Trophoblast cell (in vitro differentiated cells and primary cell): Measurements from ENCODE around the gene SLIT3.

Experiments used
- DNase-seq, 2 donors: peaks; one replicate each; pipeline ENCODE4 v3.0.0-alpha.2; 2016
- H2AFZ ChIP-seq: 2 replicates; pipeline ENCODE4 v1.6.1; 2013; ENCODE audit warnings: low read length, moderate library complexity, mild to moderate bottlenecking; ENCODE audit not compliant: insufficient read depth, poor library complexity
- H2AK5ac ChIP-seq: 2 replicates; pipeline ENCODE4 v1.6.1; 2013; ENCODE audit warnings: mild to moderate bottlenecking, low read length
- H2BK120ac ChIP-seq: 2 replicates; pipeline ENCODE4 v1.6.1; 2013; ENCODE audit warnings: low read length, mild to moderate bottlenecking, moderate library complexity; ENCODE audit not compliant: insufficient read depth, poor library complexity
- H2BK12ac ChIP-seq: 2 replicates; pipeline ENCODE4 v1.6.1; 2013; ENCODE audit warnings: mild to moderate bottlenecking, low read length, moderate library complexity
- H2BK5ac ChIP-seq: 2 replicates; pipeline ENCODE4 v1.6.1; 2013; ENCODE audit warnings: low read length, low read depth, moderate library complexity, mild to moderate bottlenecking; ENCODE audit not compliant: poor library complexity
- H3K14ac ChIP-seq: 2 replicates; pipeline ENCODE4 v1.6.1; 2013; ENCODE audit warnings: mild to moderate bottlenecking, low read length
- H3K18ac ChIP-seq: 2 replicates; pipeline ENCODE4 v1.6.1; 2013; ENCODE audit warnings: mild to moderate bottlenecking, low read length
- H3K23ac ChIP-seq: 2 replicates; pipeline ENCODE4 v1.6.1; 2013; ENCODE audit warnings: low read length
- H3K27ac ChIP-seq: 2 replicates; pipeline ENCODE4 v1.5.1; 2013; ENCODE audit warnings: low read depth, mild to moderate bottlenecking, inconsistent platforms, low read length, moderate library complexity
- H3K27me3 ChIP-seq: 2 replicates; pipeline ENCODE4 v1.6.1; 2013; ENCODE audit warnings: inconsistent platforms, mild to moderate bottlenecking, low read length, moderate library complexity; ENCODE audit not compliant: insufficient read depth
- H3K36me3 ChIP-seq, 2 experiments: 1 replicate in 1 of 2; 2 replicates in 1 of 2; pipeline ENCODE4 v1.6.1; 2013; ENCODE audit warnings: low read length in 2 of 2, mild to moderate bottlenecking in 2 of 2, moderate library complexity in 1 of 2; ENCODE audit not compliant: insufficient read depth in 2 of 2, control insufficient read depth in 1 of 2
- H3K4ac ChIP-seq: 2 replicates; pipeline ENCODE4 v1.6.1; 2013; ENCODE audit warnings: low read depth, mild to moderate bottlenecking, low read length, moderate library complexity
- H3K4me1 ChIP-seq, 2 experiments: 1 replicate in 1 of 2; 2 replicates in 1 of 2; pipeline ENCODE4 v1.6.1; 2013; ENCODE audit warnings: low read length in 2 of 2, mild to moderate bottlenecking in 2 of 2, moderate library complexity in 1 of 2; ENCODE audit not compliant: insufficient read depth in 2 of 2, control insufficient read depth in 1 of 2
- H3K4me2 ChIP-seq: 2 replicates; pipeline ENCODE4 v1.6.1; 2013; ENCODE audit warnings: inconsistent platforms, mild to moderate bottlenecking, low read length, moderate library complexity
- H3K4me3 ChIP-seq: 2 replicates; pipeline ENCODE4 v1.5.1; 2013; ENCODE audit warnings: mild to moderate bottlenecking, low read depth, low read length, inconsistent platforms
- H3K79me1 ChIP-seq: one replicate; pipeline ENCODE4 v1.6.1; 2013; ENCODE audit warnings: low read length
- H3K79me2 ChIP-seq: 2 replicates; pipeline ENCODE4 v1.6.1; 2013; ENCODE audit warnings: low read length, mild to moderate bottlenecking; ENCODE audit not compliant: control insufficient read depth, insufficient read depth, poor library complexity
- H3K9ac ChIP-seq: 2 replicates; pipeline ENCODE4 v1.6.1; 2013; ENCODE audit warnings: mild to moderate bottlenecking, low read length
- H3K9me3 ChIP-seq: 2 replicates; pipeline ENCODE4 v1.6.1; 2013; ENCODE audit warnings: low read depth, mild to moderate bottlenecking, control low read depth, inconsistent platforms, low read length; ENCODE audit not compliant: insufficient read depth
- H4K12ac ChIP-seq: 2 replicates; pipeline ENCODE4 v1.6.1; 2013; ENCODE audit warnings: low read depth, mild to moderate bottlenecking, low read length, moderate library complexity
- H4K8ac ChIP-seq: 2 replicates; pipeline ENCODE4 v1.6.1; 2013; ENCODE audit warnings: low read depth, mild to moderate bottlenecking, low read length, moderate library complexity
- H4K91ac ChIP-seq: one replicate; pipeline ENCODE4 v1.6.1; 2013; ENCODE audit warnings: low read depth, mild to moderate bottlenecking, low read length, moderate library complexity
- WGBS: extraction: QIAGEN DNeasy Blood & Tissue Kit; methylation state at CpG from one replicate; pipeline ENCODE4 v1.1.7; 2013; ENCODE audit warnings: missing lambda C conversion rate; ENCODE audit not compliant: insufficient read length, insufficient coverage; ENCODE audit errors: extremely low coverage; 5-methylcytosine and 5-hydroxymethylcytosine counted together

The SLIT3 gene

GRCh38 chr5:168921147-168921866 is 379.6 kb downstream of the SLIT3 start:
- Histone ChIP-seq H2AFZ (no peak overlapping the region), H3K79me2 (no peaks in the 10 kb centered on the region), H4K91ac (no peak overlapping the region), H4K12ac (no peak overlapping the region), H3K4me2 (no peak overlapping the region), H3K4ac (no peak overlapping the region), H3K4me3 (no peak overlapping the region), H2BK12ac (no peak overlapping the region), H3K9me3 (no peaks in the 10 kb centered on the region), H2BK5ac (no peak overlapping the region), H2AK5ac (no peak overlapping the region), H3K79me1 (no peaks in the 10 kb centered on the region), H3K27ac (no peak overlapping the region), H3K23ac (no peak overlapping the region), H3K27me3 (no peaks in the 10 kb centered on the region), H3K9ac (no peak overlapping the region), H4K8ac (no peak overlapping the region), H3K18ac (no peak overlapping the region), H3K36me3 (peaks cover 0 to 2% of the 10 kb centered on the region in 2 experiments), H2BK120ac (no peak overlapping the region), H3K4me1 (no peaks in the 10 kb centered on the region), H3K14ac (no peak overlapping the region)
- DNase-seq: no peak
- no CpG with 5 or more reads among the region's 7 CpGs for whole genome bisulfite sequencing

GRCh38 chr5:168920019-168920810 is 380.7 kb downstream of the SLIT3 start:
- DNase-seq: peak; percentile 60 to 69
- Histone ChIP-seq H4K8ac (no peak overlapping the region), H3K18ac (no peak overlapping the region), H4K91ac (no peak overlapping the region), H3K4me2 (no peak overlapping the region), H2BK120ac (no peak overlapping the region), H3K4me3 (no peak overlapping the region), H3K36me3 (peaks cover 0 to 2% of the 10 kb centered on the region in 2 experiments), H2AFZ (no peak overlapping the region), H3K79me2 (no peaks in the 10 kb centered on the region), H3K23ac (no peak overlapping the region), H2AK5ac (no peak overlapping the region), H2BK5ac (no peak overlapping the region), H3K27ac (no peak overlapping the region), H3K9ac (no peak overlapping the region), H3K4me1 (no peaks in the 10 kb centered on the region), H4K12ac (no peak overlapping the region), H2BK12ac (no peak overlapping the region), H3K14ac (no peak overlapping the region), H3K9me3 (no peaks in the 10 kb centered on the region), H3K27me3 (no peaks in the 10 kb centered on the region), H3K79me1 (no peaks in the 10 kb centered on the region), H3K4ac (no peak overlapping the region)
- no CpG with 5 or more reads among the region's 14 CpGs for WGBS

- no peaks in the 10 kb centered on the region for H3K27me3 ChIP-seq
- H4K91ac ChIP-seq: no peak overlapping the region
- H3K4me3 ChIP-seq: no peak overlapping the region
- no CpG with 5 or more reads among the region's 4 CpGs for whole genome bisulfite sequencing
- no peak overlapping the region for H3K23ac ChIP-seq
- H3K27ac ChIP-seq: no peak overlapping the region
- no peaks in the 10 kb centered on the region for H3K79me1 ChIP-seq
- no peak overlapping the region for H4K8ac ChIP-seq
- no peaks in the 10 kb centered on the region for H3K4me1 ChIP-seq
- H3K9me3 ChIP-seq: no peaks in the 10 kb centered on the region
- H3K79me2 ChIP-seq: no peaks in the 10 kb centered on the region
- H2AFZ ChIP-seq: no peak overlapping the region
- H3K14ac ChIP-seq: no peak overlapping the region
- no peak overlapping the region for H3K18ac ChIP-seq
- DNase-seq: peak in 1 of 2 donors; percentile 59
- no peak overlapping the region for H4K12ac ChIP-seq
- H2BK120ac ChIP-seq: no peak overlapping the region
- no peak overlapping the region for H3K4ac ChIP-seq
- no peak overlapping the region for H3K9ac ChIP-seq
- no peak overlapping the region for H2BK5ac ChIP-seq
- H2BK12ac ChIP-seq: no peak overlapping the region
- H3K36me3 ChIP-seq: peaks cover 0 to 2% of the 10 kb centered on the region in 2 experiments
- no peak overlapping the region for H2AK5ac ChIP-seq
- no peak overlapping the region for H3K4me2 ChIP-seq
Observed at GRCh38 chr5:168917947-168918600, 382.9 kb downstream of the SLIT3 start.

- no peak overlapping the region for H2AK5ac ChIP-seq
- H3K4me3 ChIP-seq: no peak overlapping the region
- H3K9me3 ChIP-seq: no peaks in the 10 kb centered on the region
- H2AFZ ChIP-seq: no peak overlapping the region
- H4K91ac ChIP-seq: no peak overlapping the region
- peaks cover 0 to 2% of the 10 kb centered on the region in 2 experiments for H3K36me3 ChIP-seq
- H2BK12ac ChIP-seq: no peak overlapping the region
- no peak overlapping the region for H4K12ac ChIP-seq
- H3K23ac ChIP-seq: no peak overlapping the region
- no peak overlapping the region for H3K9ac ChIP-seq
- peaks cover under 1% of the 10 kb centered on the region for H3K79me1 ChIP-seq
- no peaks in the 10 kb centered on the region for H3K27me3 ChIP-seq
- H3K4ac ChIP-seq: no peak overlapping the region
- no peak overlapping the region for H3K27ac ChIP-seq
- H2BK5ac ChIP-seq: no peak overlapping the region
- no peak overlapping the region for H3K14ac ChIP-seq
- WGBS: no CpG with 5 or more reads among the region's 6 CpGs
- peaks cover 0 to 5% of the 10 kb centered on the region in 2 experiments for H3K4me1 ChIP-seq
- H4K8ac ChIP-seq: no peak overlapping the region
- H3K18ac ChIP-seq: no peak overlapping the region
- no peak overlapping the region for H2BK120ac ChIP-seq
- no peaks in the 10 kb centered on the region for H3K79me2 ChIP-seq
- no peak overlapping the region for H3K4me2 ChIP-seq
- DNase-seq: peak; percentile 40 to 48
Observed at GRCh38 chr5:168916852-168917251, 384.1 kb downstream of the SLIT3 start.
